Breast epithelium (tissue), 4 donors: ENCODE data around the gene JAG1. TPM values are rescaled to one million over a fixed set of nuclear protein-coding genes. Genes with fewer than 3 reads are reported as not detected.
A peak's percentile ranks its signal among the peaks of the same experiment; 100 is the strongest.

ENCODE experiments used
- DNase-seq, 2 donors: peaks; one replicate each; pipeline ENCODE4 v3.0.0-alpha.2; 2019; ENCODE audit warnings: low spot score in 2 of 2
- H3K27ac ChIP-seq, 2 donors: fragments of 200-600 bp; sonication (generic) in 1 of 2; one replicate each; pipeline ENCODE4 v1.5.1; 2016 to 2019; ENCODE audit warnings: mild to moderate bottlenecking in 1 of 2
- H3K27me3 ChIP-seq, 2 donors: fragments of 200-600 bp; sonication (generic) in 1 of 2; one replicate each; pipeline versions ENCODE4 v1.5.1 to v1.6.0; 2017 to 2019; ENCODE audit warnings: control low read depth in 1 of 2, mild to moderate bottlenecking in 1 of 2
- H3K36me3 ChIP-seq: fragments of 200-600 bp; one replicate; pipeline ENCODE4 v1.5.1; 2019
- H3K4me1 ChIP-seq, 2 donors: fragments of 200-600 bp; sonication (generic); one replicate each; pipeline ENCODE4 v1.5.1; 2016 to 2019; ENCODE audit warnings: control low read depth in 1 of 2
- H3K4me3 ChIP-seq, 3 donors: fragments of 200-600 bp; sonication (generic); 1 replicate in 2 of 3; 2 replicates in 1 of 3; pipeline ENCODE4 v1.5.1; 2016 to 2019; ENCODE audit warnings: mild to moderate bottlenecking in 3 of 3, moderate library complexity in 2 of 3
- H3K9me3 ChIP-seq, 2 donors: fragments of 200-600 bp; sonication (generic) in 1 of 2; one replicate each; pipeline ENCODE4 v1.5.1; 2016 to 2019; ENCODE audit warnings: control low read depth in 1 of 2
- POLR2A ChIP-seq: fragments of 450-650 bp; IDR thresholded peaks from one replicate; pipeline ENCODE4 v1.6.1; 2016; ENCODE audit warnings: antibody characterized with exemption, mild to moderate bottlenecking, moderate library complexity
- POLR2AphosphoS5 ChIP-seq, 3 donors: sonication (generic); formaldehyde crosslinking; IDR thresholded peaks; one replicate each; pipeline ENCODE4 v1.6.1; 2017; ENCODE audit warnings: antibody characterized with exemption in 3 of 3
- intact Hi-C: fragments of 100-400 bp; cut with DNase I; formaldehyde crosslinking; loops from one replicate; pipeline ENCODE4 v1.15.1; 2023; ENCODE audit warnings: low total_unique reads
- total RNA-seq, 3 donors: library from RNA; depleted of rRNA; stranded (reverse); fragments of >200 nt; gene quantifications; one replicate each; pipeline ENCODE4 v1.1.0, GENCODE V29; 2016
- TF ChIP-seq, protein P1 (sequence below), 3 donors: fragments of 450-650 bp; IDR thresholded peaks; one replicate each; pipeline ENCODE4 v1.5.1; 2016 to 2017; ENCODE audit warnings: antibody characterized with exemption in 3 of 3, mild to moderate bottlenecking in 3 of 3, moderate library complexity in 3 of 3

Gene JAG1
- total RNA-seq, 3 donors from 2014 or later: 49.0 to 97.9 (median 75.7) TPM

DNA sequence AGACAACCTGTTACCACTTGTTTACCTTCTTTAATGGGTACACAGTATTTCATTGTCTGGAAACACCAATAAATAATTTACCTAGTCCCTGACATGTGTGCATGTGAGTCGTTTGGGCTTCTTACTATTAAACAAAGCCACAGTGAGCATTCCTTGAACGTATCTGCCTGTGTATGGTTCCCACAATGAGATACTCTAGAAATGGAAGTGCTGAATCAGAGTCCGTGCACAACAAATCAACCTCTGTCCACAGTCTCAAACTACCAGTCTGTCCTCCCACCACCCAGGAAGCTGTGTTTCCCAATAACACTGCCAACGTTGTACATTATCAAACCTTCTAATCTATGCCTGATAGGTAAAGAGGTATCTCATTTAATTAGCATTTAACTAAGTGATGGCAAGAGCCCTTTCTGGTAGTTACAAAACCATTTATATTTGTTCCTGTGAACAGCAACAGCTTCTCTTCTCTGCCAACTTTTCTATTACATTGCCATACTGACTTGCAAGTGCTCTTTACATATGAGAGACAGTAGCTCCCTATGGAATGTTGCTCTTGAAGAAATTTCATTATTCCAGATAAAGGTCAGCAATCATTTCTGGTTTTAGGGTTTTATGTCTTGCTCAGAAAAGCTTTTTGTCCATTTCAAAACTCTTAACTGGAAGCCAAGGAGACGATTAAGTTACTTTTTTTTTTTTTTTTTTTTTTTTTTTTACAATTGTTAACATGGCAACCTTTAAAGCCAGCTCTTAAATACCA lies 14.7 kb downstream of the JAG1 start:
- DNase-seq: no peak
- H3K36me3 ChIP-seq: no peaks in the 10 kb centered on the region
- intact Hi-C loops: no loop called here
- H3K4me3 ChIP-seq: no peak overlapping the region
- H3K4me1 ChIP-seq: no peaks in the 10 kb centered on the region
- peak overlapping the region in 1 of 2 donors; percentile 41 for H3K27ac ChIP-seq
- no peaks in the 10 kb centered on the region for H3K9me3 ChIP-seq
- TF ChIP-seq POLR2AphosphoS5 (IDR thresholded peaks at IDR 0.05) (no peak), POLR2A (no peak)
- TF ChIP-seq, protein P1, sequence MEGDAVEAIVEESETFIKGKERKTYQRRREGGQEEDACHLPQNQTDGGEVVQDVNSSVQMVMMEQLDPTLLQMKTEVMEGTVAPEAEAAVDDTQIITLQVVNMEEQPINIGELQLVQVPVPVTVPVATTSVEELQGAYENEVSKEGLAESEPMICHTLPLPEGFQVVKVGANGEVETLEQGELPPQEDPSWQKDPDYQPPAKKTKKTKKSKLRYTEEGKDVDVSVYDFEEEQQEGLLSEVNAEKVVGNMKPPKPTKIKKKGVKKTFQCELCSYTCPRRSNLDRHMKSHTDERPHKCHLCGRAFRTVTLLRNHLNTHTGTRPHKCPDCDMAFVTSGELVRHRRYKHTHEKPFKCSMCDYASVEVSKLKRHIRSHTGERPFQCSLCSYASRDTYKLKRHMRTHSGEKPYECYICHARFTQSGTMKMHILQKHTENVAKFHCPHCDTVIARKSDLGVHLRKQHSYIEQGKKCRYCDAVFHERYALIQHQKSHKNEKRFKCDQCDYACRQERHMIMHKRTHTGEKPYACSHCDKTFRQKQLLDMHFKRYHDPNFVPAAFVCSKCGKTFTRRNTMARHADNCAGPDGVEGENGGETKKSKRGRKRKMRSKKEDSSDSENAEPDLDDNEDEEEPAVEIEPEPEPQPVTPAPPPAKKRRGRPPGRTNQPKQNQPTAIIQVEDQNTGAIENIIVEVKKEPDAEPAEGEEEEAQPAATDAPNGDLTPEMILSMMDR (IDR thresholded peaks at IDR 0.05): no peak
- H3K27me3 ChIP-seq: no peaks in the 10 kb centered on the region

DNA sequence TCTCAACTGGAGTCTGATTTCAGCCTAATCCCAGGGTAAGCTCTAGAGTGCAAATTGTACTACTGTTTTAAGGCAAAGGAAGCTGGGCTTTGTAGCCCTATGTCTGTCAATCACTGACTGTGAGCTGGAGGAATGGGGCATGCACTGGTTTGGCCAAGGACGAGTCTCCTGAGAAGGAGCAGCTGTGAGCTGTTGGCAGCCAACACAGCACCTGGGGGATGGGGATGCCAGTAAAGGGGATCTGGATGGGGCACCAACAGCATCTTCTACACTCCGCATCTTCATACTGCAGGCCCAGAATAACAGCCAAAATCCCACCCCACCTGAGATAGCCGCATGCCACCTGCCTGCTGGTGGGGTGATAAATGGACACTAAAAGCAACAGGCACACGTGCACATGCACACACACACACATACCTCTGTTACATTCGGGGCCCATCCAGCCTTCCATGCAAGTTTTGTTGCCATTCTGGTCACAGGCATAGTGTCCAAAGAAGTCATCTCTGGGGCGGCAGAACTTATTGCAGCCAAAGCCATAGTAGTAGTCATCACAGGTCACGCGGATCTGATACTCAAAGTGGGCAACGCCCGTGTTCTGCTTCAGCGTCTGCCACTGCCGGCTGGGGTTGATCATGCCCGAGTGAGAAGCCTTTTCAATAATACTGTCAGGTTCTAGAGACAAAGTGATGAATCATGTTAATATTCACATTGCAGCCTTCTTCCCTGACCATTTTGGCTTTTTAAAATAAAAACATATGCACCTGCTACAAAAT lies 15.6 kb downstream of the JAG1 start:
- Histone ChIP-seq H3K27me3 (no peaks in the 10 kb centered on the region), H3K36me3 (no peaks in the 10 kb centered on the region), H3K9me3 (no peaks in the 10 kb centered on the region), H3K4me3 (no peak overlapping the region), H3K27ac (peak overlapping the region in 1 of 2 donors; percentile 49), H3K4me1 (no peaks in the 10 kb centered on the region)
- no peak for DNase-seq
- intact Hi-C loops: no loop called here
- TF ChIP-seq, protein P1 (IDR thresholded peaks at IDR 0.05): no peak
- TF ChIP-seq POLR2AphosphoS5 (IDR thresholded peaks at IDR 0.05): no peak
- TF ChIP-seq POLR2A: no peak

DNA sequence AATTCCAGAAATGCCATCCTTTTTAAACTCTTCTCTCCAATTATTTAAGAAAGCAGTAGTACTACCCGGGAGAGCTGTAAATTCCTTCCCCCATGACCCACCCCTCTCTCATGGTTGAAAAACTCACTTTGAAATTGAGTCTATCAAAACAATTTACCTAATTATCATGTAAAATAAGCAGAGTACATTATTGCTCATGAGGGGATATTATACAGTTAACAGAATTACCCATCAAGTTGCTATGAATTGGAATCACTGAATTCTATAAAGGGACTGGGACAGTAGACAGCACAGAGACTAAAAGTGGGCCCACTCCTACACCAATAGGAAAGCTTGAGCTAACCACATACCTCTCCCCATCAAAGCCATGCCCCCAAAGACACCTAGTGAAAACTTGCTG lies 16.3 kb downstream of the JAG1 start:
- H3K27me3 ChIP-seq: no peaks in the 10 kb centered on the region
- DNase-seq: no peak
- H3K27ac ChIP-seq: peak overlapping the region in 1 of 2 donors; percentile 49
- intact Hi-C loops: no loop called here
- no peaks in the 10 kb centered on the region for H3K9me3 ChIP-seq
- TF ChIP-seq, protein P1 (IDR thresholded peaks at IDR 0.05): no peak
- TF ChIP-seq POLR2A: no peak
- TF ChIP-seq POLR2AphosphoS5 (IDR thresholded peaks at IDR 0.05): no peak
- H3K36me3 ChIP-seq: no peaks in the 10 kb centered on the region
- H3K4me3 ChIP-seq: no peak overlapping the region
- H3K4me1 ChIP-seq: no peaks in the 10 kb centered on the region

DNA sequence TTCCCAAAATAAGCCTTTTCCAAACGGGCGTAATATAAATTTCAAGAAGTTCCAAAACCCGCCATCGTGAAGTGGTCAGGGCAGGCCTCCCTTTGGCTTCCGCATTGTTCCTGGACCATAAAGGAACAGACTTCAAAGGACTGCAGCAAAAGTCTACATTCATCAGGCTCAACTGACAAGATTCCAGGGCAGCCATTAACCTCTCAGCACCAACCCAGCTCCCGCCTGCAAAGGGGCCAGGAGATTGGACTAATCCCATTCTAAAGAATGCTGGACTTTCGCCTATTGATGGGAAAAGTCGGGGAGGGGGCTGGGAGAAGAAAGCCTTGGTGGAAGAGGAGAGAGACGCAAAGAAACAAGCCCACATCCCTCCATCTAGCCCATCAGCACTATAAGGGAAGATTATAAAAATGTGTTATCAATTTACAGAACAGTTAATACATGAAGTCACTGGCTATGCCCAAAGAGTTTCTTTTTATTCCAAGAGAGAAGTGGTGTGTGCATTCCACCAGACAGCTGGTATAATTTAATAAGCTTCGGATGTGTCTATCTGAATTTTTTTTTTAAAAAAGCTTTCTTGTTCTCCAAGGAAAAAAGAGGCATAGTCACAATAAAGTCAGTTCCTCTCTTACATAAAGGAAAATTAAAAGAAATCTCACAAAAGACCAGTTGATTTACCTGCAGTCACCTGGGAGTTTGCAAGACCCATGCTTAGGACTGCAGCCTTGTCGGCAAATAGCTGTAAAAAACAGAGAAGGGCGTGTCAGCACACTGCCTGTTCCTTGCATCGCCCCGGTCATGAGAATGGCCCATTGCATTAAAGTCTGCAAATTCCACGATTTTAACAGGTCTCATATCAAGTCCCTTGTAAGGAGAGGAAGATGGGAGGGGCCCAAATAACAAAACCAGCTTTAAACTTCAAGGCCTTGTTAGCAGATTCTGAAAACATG lies 17.8 kb downstream of the JAG1 start:
- no peaks in the 10 kb centered on the region for H3K9me3 ChIP-seq
- TF ChIP-seq, protein P1 (IDR thresholded peaks at IDR 0.05): no peak
- no peak for TF ChIP-seq POLR2A
- TF ChIP-seq POLR2AphosphoS5 (IDR thresholded peaks at IDR 0.05): no peak
- intact Hi-C loops: no loop called here
- DNase-seq: no peak
- H3K27me3 ChIP-seq: no peaks in the 10 kb centered on the region
- no peaks in the 10 kb centered on the region for H3K36me3 ChIP-seq
- H3K4me1 ChIP-seq: no peaks in the 10 kb centered on the region
- no peak overlapping the region for H3K4me3 ChIP-seq
- peak overlapping the region; percentile 15 to 48 for H3K27ac ChIP-seq
